ENCODE results near the gene SLC51B. TPM values are rescaled to one million over a fixed set of nuclear protein-coding genes. Genes with fewer than 3 reads are reported as not detected.

The SLC51B gene
- polyA plus RNA-seq, 1 of the 3 experiments (the other 2 are of a cell fraction): not detected

DNA sequence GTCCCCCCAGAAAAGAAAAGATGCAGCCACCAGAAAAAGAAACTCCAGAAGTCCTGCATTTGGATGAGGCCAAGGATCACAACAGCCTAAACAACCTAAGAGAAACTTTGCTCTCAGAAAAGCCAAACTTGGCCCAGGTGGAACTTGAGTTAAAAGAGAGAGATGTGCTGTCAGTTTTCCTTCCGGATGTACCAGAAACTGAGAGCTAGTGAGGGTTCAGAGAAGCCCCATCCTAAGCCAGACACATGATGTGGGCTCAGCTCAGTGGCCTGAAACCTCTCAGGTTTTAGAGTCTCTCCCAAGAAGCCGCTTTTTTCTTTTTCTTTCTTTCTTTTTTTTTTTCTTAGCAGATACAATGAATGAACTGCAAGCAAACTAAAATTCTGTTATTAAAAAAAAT, 7.8 kb downstream of the SLC51B start:
- Histone ChIP-seq H2AFZ (ENCODE audit: low read depth) (no peak overlapping the region), H4K20me1 (ENCODE audit: insufficient read depth) (no peaks in the 10 kb centered on the region), H3K9me3 (no peaks in the 10 kb centered on the region), H3K27ac (ENCODE audit: low read depth in 2 of 2, low read length in 1 of 2) (no peak overlapping the region), H3K36me3 (replicated peaks in 1 of 2; ENCODE audit: control insufficient read depth in 1 of 2, insufficient read depth in 2 of 2, low read length in 1 of 2) (no peaks in the 10 kb centered on the region), H3K27me3 (ENCODE audit: insufficient read depth) (no peaks in the 10 kb centered on the region), H3K79me2 (ENCODE audit: insufficient read depth) (no peaks in the 10 kb centered on the region), H3K4me1 (ENCODE audit: control insufficient read depth in 1 of 2, insufficient read depth in 2 of 2, low read depth in 1 of 2, low read length in 1 of 2) (peaks cover 0 to 10% of the 10 kb centered on the region in 2 experiments; a peak in 1 of 4 replicates), H3K9ac (no peak overlapping the region), H3K4me3 (ENCODE audit: low read depth in 2 of 2, low read length in 1 of 2) (no peak overlapping the region), H3F3A (replicated peaks; ENCODE audit: insufficient read depth) (no peaks in the 10 kb centered on the region), H3K4me2 (no peak overlapping the region), H3K9me2 (no peaks in the 10 kb centered on the region)
- TF ChIP-seq TAF1 (IDR thresholded peaks at IDR 0.05; ENCODE audit: borderline replicate concordance, low read depth, low read length) (no peak), FOSL2 (IDR thresholded peaks at IDR 0.05; ENCODE audit: borderline replicate concordance, low read depth) (no peak), SIN3A (IDR thresholded peaks at IDR 0.05; ENCODE audit: borderline replicate concordance, low read depth, low read length) (no peak), MXI1 (IDR thresholded peaks at IDR 0.05; ENCODE audit: low read depth, low read length) (no peak)
- TF ChIP-seq, protein P1, sequence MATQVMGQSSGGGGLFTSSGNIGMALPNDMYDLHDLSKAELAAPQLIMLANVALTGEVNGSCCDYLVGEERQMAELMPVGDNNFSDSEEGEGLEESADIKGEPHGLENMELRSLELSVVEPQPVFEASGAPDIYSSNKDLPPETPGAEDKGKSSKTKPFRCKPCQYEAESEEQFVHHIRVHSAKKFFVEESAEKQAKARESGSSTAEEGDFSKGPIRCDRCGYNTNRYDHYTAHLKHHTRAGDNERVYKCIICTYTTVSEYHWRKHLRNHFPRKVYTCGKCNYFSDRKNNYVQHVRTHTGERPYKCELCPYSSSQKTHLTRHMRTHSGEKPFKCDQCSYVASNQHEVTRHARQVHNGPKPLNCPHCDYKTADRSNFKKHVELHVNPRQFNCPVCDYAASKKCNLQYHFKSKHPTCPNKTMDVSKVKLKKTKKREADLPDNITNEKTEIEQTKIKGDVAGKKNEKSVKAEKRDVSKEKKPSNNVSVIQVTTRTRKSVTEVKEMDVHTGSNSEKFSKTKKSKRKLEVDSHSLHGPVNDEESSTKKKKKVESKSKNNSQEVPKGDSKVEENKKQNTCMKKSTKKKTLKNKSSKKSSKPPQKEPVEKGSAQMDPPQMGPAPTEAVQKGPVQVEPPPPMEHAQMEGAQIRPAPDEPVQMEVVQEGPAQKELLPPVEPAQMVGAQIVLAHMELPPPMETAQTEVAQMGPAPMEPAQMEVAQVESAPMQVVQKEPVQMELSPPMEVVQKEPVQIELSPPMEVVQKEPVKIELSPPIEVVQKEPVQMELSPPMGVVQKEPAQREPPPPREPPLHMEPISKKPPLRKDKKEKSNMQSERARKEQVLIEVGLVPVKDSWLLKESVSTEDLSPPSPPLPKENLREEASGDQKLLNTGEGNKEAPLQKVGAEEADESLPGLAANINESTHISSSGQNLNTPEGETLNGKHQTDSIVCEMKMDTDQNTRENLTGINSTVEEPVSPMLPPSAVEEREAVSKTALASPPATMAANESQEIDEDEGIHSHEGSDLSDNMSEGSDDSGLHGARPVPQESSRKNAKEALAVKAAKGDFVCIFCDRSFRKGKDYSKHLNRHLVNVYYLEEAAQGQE (IDR thresholded peaks at IDR 0.05; ENCODE audit: low read depth, low read length): no peak
- TF ChIP-seq, protein P2, sequence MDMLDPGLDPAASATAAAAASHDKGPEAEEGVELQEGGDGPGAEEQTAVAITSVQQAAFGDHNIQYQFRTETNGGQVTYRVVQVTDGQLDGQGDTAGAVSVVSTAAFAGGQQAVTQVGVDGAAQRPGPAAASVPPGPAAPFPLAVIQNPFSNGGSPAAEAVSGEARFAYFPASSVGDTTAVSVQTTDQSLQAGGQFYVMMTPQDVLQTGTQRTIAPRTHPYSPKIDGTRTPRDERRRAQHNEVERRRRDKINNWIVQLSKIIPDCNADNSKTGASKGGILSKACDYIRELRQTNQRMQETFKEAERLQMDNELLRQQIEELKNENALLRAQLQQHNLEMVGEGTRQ (IDR thresholded peaks at IDR 0.05; ENCODE audit: borderline replicate concordance, low read depth, low read length): no peak
- DNase-seq: no peak
- 64% methylated on average over 2 of the region's 2 CpGs for WGBS (ENCODE audit: low lambda C conversion rate)
- ChIA-PET POLR2A (no interaction called here), CTCF (interaction anchor here (0.8 to 9.3 kb wide), 8 partner anchors 12 to 349 kb away, joined by 3 to 109 read pairs (median 25); partner anchors contain the start of genes KBTBD13 and RASL12)

DNA sequence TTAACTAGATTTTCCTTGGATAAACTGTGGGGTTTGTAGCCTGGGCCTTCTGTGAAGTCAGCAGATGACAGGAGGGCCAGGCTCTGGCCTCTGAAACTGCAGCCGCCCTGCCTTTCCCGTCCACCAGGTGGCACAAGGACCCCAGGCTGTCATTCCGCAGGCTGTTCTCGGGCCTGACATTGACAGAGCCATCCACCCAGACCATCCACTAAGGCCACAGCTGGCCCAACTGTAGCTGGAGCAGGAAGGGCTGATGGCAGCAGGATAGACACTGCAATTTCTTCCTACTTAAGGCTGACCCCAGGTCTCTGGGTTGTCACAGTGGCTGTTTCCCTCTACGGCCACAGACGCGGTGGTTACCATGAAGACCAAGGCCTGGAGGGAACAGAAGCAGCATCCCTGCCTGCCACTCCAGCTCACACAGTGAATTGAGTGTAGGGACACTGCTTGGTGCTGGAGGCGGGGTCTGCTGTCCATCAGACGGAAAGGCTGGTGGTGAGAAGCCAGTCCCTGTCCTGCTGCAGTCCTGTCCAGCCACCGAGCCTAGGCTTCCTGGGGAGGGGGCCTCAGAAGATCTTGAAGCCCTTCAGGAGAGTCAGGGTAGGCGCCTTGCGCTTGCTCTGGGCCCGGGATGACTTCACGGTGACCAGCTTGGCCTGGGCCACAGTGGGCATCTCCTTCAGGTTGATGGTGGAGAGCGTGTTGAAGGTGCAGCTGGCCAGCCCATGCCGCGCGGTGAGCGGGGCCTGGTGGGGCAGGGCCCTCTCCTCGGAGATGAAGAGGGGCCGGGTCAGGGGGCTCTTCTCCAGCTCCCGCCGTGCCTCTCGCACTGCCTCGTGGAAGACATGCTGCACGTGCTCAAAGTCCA, 9.4 kb downstream of the SLC51B start:
- Histone ChIP-seq H4K20me1 (ENCODE audit: insufficient read depth) (no peaks in the 10 kb centered on the region), H3K4me2 (no peak overlapping the region), H3K9me3 (no peaks in the 10 kb centered on the region), H2AFZ (ENCODE audit: low read depth) (no peak overlapping the region), H3F3A (replicated peaks; ENCODE audit: insufficient read depth) (no peaks in the 10 kb centered on the region), H3K4me3 (ENCODE audit: low read depth in 2 of 2, low read length in 1 of 2) (no peak overlapping the region; a peak in 1 of 4 replicates), H3K9ac (no peak overlapping the region), H3K36me3 (replicated peaks in 1 of 2; ENCODE audit: control insufficient read depth in 1 of 2, insufficient read depth in 2 of 2, low read length in 1 of 2) (no peaks in the 10 kb centered on the region), H3K27me3 (ENCODE audit: insufficient read depth) (no peaks in the 10 kb centered on the region), H3K79me2 (ENCODE audit: insufficient read depth) (no peaks in the 10 kb centered on the region), H3K4me1 (ENCODE audit: control insufficient read depth in 1 of 2, insufficient read depth in 2 of 2, low read depth in 1 of 2, low read length in 1 of 2) (peaks cover 0 to 9% of the 10 kb centered on the region in 2 experiments; a peak in 1 of 4 replicates), H3K27ac (ENCODE audit: low read depth in 2 of 2, low read length in 1 of 2) (no peak overlapping the region; a peak in 1 of 4 replicates), H3K9me2 (no peaks in the 10 kb centered on the region)
- POLR2A ChIA-PET: interaction anchor here (1.0 kb wide), 1 partner anchor 48 kb away, joined by 3 read pairs; no protein-coding TSS in a partner anchor
- DNase-seq: peak; percentile 92
- CTCF ChIA-PET: interaction anchor here (0.5 to 9.3 kb wide), 38 partner anchors 8 to 373 kb away, joined by 3 to 109 read pairs (median 5); partner anchors contain the start of genes KBTBD13, PARP16, PDCD7 and RASL12
- 67% methylated on average over 15 of the region's 26 CpGs for WGBS (ENCODE audit: low lambda C conversion rate)
- no peak for TF ChIP-seq EZH2phosphoT487 (IDR thresholded peaks at IDR 0.05; ENCODE audit: borderline replicate concordance, low read depth)
- TF ChIP-seq NRF1 (IDR thresholded peaks at IDR 0.05; ENCODE audit: low read depth, low read length): no peak
- TF ChIP-seq, protein P3, sequence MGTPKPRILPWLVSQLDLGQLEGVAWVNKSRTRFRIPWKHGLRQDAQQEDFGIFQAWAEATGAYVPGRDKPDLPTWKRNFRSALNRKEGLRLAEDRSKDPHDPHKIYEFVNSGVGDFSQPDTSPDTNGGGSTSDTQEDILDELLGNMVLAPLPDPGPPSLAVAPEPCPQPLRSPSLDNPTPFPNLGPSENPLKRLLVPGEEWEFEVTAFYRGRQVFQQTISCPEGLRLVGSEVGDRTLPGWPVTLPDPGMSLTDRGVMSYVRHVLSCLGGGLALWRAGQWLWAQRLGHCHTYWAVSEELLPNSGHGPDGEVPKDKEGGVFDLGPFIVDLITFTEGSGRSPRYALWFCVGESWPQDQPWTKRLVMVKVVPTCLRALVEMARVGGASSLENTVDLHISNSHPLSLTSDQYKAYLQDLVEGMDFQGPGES (IDR thresholded peaks at IDR 0.05; ENCODE audit: low read depth, low read length): no peak
- TF ChIP-seq SIN3A (IDR thresholded peaks at IDR 0.05; ENCODE audit: borderline replicate concordance, low read depth, low read length): peak; percentile 51; the same call in 1 of the 2 replicates
- TF ChIP-seq EP300 (IDR thresholded peaks at IDR 0.05; ENCODE audit: borderline replicate concordance in 1 of 2, low read depth in 1 of 2, low read length in 1 of 2): no peak
- peak; percentile 97 for TF ChIP-seq SMC3 (IDR thresholded peaks at IDR 0.05; ENCODE audit: low read depth, low read length)
- peak; percentile 93 for TF ChIP-seq RAD21 (IDR thresholded peaks at IDR 0.05; ENCODE audit: low read length)
- TF ChIP-seq, protein P4, sequence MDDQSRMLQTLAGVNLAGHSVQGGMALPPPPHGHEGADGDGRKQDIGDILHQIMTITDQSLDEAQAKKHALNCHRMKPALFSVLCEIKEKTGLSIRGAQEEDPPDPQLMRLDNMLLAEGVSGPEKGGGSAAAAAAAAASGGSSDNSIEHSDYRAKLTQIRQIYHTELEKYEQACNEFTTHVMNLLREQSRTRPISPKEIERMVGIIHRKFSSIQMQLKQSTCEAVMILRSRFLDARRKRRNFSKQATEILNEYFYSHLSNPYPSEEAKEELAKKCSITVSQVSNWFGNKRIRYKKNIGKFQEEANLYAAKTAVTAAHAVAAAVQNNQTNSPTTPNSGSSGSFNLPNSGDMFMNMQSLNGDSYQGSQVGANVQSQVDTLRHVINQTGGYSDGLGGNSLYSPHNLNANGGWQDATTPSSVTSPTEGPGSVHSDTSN (IDR thresholded peaks at IDR 0.05): peak; percentile 45
- no peak for TF ChIP-seq YY1 (IDR thresholded peaks at IDR 0.05; ENCODE audit: low read depth)
- TF ChIP-seq GATA2 (CRISPR knock-in tag; IDR thresholded peaks at IDR 0.05): no peak
- no peak for TF ChIP-seq TEAD4 (IDR thresholded peaks at IDR 0.05; ENCODE audit: borderline replicate concordance, insufficient read depth)
- no peak for TF ChIP-seq POLR2AphosphoS5 (IDR thresholded peaks at IDR 0.05; ENCODE audit: low read depth, low read length)
- no peak for TF ChIP-seq FOXJ3 (CRISPR knock-in tag; IDR thresholded peaks at IDR 0.05)

All from SK-N-SH (cell line).